ENCODE results near the gene UBL4B.

Gene UBL4B

DNA sequence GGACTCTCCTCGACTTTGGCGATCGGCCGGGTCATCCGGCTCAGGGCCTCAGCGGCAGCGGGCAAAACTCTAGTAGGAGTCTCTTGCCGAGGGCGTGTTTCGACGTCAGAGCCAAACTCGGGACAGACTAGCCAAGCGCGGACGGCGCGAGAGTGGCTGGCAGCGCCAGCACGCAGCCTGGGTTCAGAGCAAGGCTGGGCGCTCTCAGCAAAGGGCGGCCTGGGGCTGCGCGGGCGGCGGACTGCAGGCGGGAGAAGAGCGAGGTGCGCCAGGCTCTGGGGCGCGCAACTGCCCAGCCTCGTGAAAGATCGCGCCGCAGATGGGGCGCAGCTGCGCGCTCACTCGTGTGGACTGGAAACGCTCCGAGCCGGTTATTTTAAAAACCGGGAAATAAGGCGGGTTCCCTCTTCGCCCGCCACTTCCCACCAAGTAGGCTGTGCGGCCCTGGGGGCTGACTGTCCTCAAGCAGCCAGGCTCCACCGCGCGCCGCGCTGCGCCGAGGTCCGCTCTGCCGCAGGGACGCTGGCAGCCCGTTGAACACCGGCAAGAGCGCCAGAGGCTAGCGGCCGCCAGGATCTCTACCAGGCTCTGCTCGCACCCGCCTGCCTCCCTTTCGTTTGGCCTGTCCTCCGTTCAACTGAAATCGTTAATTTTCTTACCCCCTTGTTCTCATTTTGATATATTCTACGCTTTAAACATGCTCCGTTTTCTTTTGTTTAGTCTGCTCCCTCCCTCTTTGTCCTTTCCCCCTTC is 44.2 kb upstream of the UBL4B start:
- no peak overlapping the region for H3K4me3 ChIP-seq (ENCODE audit: insufficient read depth, low read length, poor library complexity, severe bottlenecking)
- H3K36me3 ChIP-seq (ENCODE audit: low read length), result no peaks in the 10 kb centered on the region
- H3K9ac ChIP-seq (ENCODE audit: low read length), result no peak overlapping the region
- no peaks in the 10 kb centered on the region for H3K79me2 ChIP-seq (ENCODE audit: insufficient read depth, low read length)
- H3F3A ChIP-seq (ENCODE audit: insufficient read depth), result no peaks in the 10 kb centered on the region
- no peaks in the 10 kb centered on the region for H3K9me2 ChIP-seq (replicated peaks; ENCODE audit: insufficient read depth, low read length)
- no peaks in the 10 kb centered on the region for H3K9me3 ChIP-seq (ENCODE audit: insufficient read depth, low read length)
- H3K27me3 ChIP-seq (ENCODE audit: low read length), result no peaks in the 10 kb centered on the region
- no peak overlapping the region for H3K4me2 ChIP-seq (ENCODE audit: low read depth, low read length, poor library complexity, severe bottlenecking)
- H3K27ac ChIP-seq (ENCODE audit: low read depth, low read length), result no peak overlapping the region
- H4K20me1 ChIP-seq (ENCODE audit: low read depth, low read length), result no peaks in the 10 kb centered on the region
- TF ChIP-seq, protein P1, sequence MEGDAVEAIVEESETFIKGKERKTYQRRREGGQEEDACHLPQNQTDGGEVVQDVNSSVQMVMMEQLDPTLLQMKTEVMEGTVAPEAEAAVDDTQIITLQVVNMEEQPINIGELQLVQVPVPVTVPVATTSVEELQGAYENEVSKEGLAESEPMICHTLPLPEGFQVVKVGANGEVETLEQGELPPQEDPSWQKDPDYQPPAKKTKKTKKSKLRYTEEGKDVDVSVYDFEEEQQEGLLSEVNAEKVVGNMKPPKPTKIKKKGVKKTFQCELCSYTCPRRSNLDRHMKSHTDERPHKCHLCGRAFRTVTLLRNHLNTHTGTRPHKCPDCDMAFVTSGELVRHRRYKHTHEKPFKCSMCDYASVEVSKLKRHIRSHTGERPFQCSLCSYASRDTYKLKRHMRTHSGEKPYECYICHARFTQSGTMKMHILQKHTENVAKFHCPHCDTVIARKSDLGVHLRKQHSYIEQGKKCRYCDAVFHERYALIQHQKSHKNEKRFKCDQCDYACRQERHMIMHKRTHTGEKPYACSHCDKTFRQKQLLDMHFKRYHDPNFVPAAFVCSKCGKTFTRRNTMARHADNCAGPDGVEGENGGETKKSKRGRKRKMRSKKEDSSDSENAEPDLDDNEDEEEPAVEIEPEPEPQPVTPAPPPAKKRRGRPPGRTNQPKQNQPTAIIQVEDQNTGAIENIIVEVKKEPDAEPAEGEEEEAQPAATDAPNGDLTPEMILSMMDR (IDR thresholded peaks at IDR 0.05; ENCODE audit: insufficient read depth, low read length, poor library complexity, severe bottlenecking), result no peak
- no peak for TF ChIP-seq EZH2phosphoT487 (conservative IDR thresholded peaks at IDR 0.05; ENCODE audit: low read length)
- no peak overlapping the region for H2AFZ ChIP-seq (ENCODE audit: low read depth, low read length, severe bottlenecking)

DNA sequence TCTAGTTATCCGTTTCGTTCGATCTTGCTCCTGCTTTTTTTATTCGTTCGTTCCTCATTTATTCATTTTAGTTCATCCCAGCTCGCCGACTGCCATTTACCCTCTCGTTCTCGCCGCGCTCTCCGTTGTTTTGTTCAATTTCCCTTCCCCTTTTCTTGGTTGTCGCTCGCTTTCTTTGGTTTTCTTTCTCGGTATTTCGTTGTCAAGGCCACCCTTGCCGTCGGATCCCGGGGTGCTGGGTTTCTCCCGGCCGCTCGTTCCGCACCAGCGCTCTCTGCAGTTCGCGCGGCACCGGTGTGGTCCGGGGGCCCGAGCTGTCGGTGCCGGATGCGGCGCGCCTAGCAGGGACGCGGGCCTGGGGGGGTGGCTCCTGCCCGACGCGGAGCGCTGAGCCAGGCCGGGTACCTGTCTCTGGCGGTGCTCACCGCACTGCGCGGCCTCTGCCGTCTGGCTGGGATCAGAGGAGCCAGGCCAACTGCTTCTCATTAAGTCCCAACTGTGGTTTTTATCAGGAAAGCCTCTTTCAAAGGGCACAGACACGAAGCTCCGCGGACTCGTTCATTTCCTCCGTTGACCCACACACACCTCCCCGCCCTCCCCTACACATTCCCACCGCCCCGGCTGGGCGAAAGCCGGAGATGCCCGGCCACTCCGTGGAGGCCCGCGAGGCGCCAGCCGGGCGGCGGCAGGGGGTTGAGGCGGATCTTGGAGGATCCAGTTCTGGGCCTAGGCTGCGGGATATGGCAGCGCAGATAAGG is 43.4 kb upstream of the UBL4B start:
- no peak overlapping the region for H2AFZ ChIP-seq (ENCODE audit: low read depth, low read length, severe bottlenecking)
- H3F3A ChIP-seq (ENCODE audit: insufficient read depth), result no peaks in the 10 kb centered on the region
- no peaks in the 10 kb centered on the region for H3K36me3 ChIP-seq (ENCODE audit: low read length)
- H3K4me3 ChIP-seq (ENCODE audit: insufficient read depth, low read length, poor library complexity, severe bottlenecking), result no peak overlapping the region
- no peaks in the 10 kb centered on the region for H3K9me2 ChIP-seq (replicated peaks; ENCODE audit: insufficient read depth, low read length)
- no peaks in the 10 kb centered on the region for H4K20me1 ChIP-seq (ENCODE audit: low read depth, low read length)
- H3K9me3 ChIP-seq (ENCODE audit: insufficient read depth, low read length), result no peaks in the 10 kb centered on the region
- no peaks in the 10 kb centered on the region for H3K27me3 ChIP-seq (ENCODE audit: low read length)
- H3K9ac ChIP-seq (ENCODE audit: low read length), result no peak overlapping the region
- no peak for TF ChIP-seq EZH2phosphoT487 (conservative IDR thresholded peaks at IDR 0.05; ENCODE audit: low read length)
- TF ChIP-seq, protein P1 (IDR thresholded peaks at IDR 0.05; ENCODE audit: insufficient read depth, low read length, poor library complexity, severe bottlenecking), result no peak
- H3K27ac ChIP-seq (ENCODE audit: low read depth, low read length), result no peak overlapping the region
- no peaks in the 10 kb centered on the region for H3K79me2 ChIP-seq (ENCODE audit: insufficient read depth, low read length)
- H3K4me2 ChIP-seq (ENCODE audit: low read depth, low read length, poor library complexity, severe bottlenecking), result no peak overlapping the region

DNA sequence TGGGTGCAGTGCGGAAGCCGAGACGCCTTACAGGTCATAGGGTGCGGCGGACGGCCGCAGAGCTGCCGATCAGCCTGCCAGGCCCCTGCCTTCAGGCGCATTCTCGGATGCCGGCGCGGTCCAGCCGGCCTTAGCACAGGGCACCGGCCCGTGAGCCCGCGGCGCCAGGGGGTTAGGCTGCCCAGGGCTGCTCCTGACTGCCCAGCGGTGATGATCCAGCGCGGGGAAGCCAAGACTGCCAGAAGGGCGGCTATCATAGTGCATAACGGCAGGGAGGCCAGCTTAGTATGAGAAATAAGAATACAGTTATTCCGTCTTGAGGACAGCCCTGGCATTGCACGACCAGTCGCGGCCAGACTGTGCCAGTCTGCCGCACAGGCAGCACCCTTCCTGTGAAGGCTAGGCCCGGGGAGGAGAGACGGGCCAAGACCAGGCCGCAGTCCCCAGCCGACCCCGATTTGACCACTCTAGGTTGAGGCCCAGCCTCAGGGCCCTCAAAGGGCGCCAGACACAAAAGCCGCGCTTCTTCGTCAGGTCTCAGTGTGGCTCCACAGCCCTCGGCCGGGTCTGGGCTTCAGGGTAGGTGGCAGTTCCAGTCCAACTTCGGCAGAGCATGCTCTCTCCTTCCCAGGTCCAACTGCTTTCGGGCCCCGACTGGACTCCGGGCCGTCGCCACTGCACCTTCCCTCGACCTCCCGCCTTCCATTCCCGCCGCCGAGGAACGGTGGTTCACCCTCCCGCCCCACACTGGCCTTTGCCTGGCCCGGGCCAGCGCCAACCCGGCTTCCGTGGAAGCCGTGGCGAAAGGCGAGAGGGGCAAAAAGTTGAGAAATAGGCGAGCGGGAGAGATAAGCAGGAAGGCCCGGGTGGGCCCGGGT is 42.6 kb upstream of the UBL4B start:
- Histone ChIP-seq H4K20me1 (ENCODE audit: low read depth, low read length) (no peaks in the 10 kb centered on the region), H3K9me3 (ENCODE audit: insufficient read depth, low read length) (no peaks in the 10 kb centered on the region)

More for the DNA sequence above, 42.6 kb upstream of the UBL4B start:
- H3K79me2 ChIP-seq (ENCODE audit: insufficient read depth, low read length), result no peaks in the 10 kb centered on the region
- H3K27ac ChIP-seq (ENCODE audit: low read depth, low read length), result no peak overlapping the region
- no peaks in the 10 kb centered on the region for H3K27me3 ChIP-seq (ENCODE audit: low read length)
- no peaks in the 10 kb centered on the region for H3F3A ChIP-seq (ENCODE audit: insufficient read depth)
- TF ChIP-seq EZH2phosphoT487 (conservative IDR thresholded peaks at IDR 0.05; ENCODE audit: low read length), result no peak
- TF ChIP-seq, protein P1 (IDR thresholded peaks at IDR 0.05; ENCODE audit: insufficient read depth, low read length, poor library complexity, severe bottlenecking), result no peak
- H3K9ac ChIP-seq (ENCODE audit: low read length), result no peak overlapping the region
- no peak overlapping the region for H3K4me2 ChIP-seq (ENCODE audit: low read depth, low read length, poor library complexity, severe bottlenecking)
- H3K36me3 ChIP-seq (ENCODE audit: low read length), result no peaks in the 10 kb centered on the region
- no peaks in the 10 kb centered on the region for H3K9me2 ChIP-seq (replicated peaks; ENCODE audit: insufficient read depth, low read length)
- no peak overlapping the region for H2AFZ ChIP-seq (ENCODE audit: low read depth, low read length, severe bottlenecking)
- no peak overlapping the region for H3K4me3 ChIP-seq (ENCODE audit: insufficient read depth, low read length, poor library complexity, severe bottlenecking)

All from SU-DHL-6 (cell line).